ENCODE results near the gene ZNF672. TPM values are rescaled to one million over a fixed set of nuclear protein-coding genes. Genes with fewer than 3 reads are reported as not detected.
"Not testable (repeated sequence)": the region's sequence is repeated elsewhere in the genome, so short reads cannot be mapped to it uniquely, and the experiment has no call there.

ZNF672 gene
- total RNA-seq, 4 donors from 2014 or later = 22.4 to 38.4 (median 31.8) TPM

DNA sequence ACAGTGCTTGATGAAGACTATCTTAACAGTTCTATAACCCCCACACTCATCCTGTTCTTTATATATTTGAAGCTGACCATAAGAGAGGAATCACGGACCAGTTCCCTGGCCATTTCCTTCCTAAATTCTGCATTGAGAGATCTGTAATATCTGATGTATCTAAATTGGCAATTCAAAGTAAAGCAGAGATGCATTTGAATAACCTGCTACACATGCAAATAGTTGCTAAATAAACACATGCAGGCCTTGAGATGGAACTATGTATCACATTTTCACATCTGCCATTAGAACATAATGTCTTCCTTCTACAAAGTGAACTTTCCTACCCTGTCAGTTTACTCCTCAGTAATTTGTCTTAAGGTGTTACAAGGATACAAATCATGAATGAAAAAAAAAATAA is 47.6 kb downstream of the ZNF672 start:
- no peak for DNase-seq (ENCODE audit: low spot score in 2 of 2)
- no peak overlapping the region for H3K27ac ChIP-seq
- H3K27me3 ChIP-seq = peaks cover 0 to 4% of the 10 kb centered on the region in 2 donors
- WGBS, 2 donors = 91% methylated on average over 1 of the region's 1 CpG
- H3K9me3 ChIP-seq = no peaks in the 10 kb centered on the region
- TF ChIP-seq, protein P1, sequence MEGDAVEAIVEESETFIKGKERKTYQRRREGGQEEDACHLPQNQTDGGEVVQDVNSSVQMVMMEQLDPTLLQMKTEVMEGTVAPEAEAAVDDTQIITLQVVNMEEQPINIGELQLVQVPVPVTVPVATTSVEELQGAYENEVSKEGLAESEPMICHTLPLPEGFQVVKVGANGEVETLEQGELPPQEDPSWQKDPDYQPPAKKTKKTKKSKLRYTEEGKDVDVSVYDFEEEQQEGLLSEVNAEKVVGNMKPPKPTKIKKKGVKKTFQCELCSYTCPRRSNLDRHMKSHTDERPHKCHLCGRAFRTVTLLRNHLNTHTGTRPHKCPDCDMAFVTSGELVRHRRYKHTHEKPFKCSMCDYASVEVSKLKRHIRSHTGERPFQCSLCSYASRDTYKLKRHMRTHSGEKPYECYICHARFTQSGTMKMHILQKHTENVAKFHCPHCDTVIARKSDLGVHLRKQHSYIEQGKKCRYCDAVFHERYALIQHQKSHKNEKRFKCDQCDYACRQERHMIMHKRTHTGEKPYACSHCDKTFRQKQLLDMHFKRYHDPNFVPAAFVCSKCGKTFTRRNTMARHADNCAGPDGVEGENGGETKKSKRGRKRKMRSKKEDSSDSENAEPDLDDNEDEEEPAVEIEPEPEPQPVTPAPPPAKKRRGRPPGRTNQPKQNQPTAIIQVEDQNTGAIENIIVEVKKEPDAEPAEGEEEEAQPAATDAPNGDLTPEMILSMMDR (IDR thresholded peaks at IDR 0.05) = no peak
- TF ChIP-seq EP300 (IDR thresholded peaks at IDR 0.05) (no peak), POLR2A (IDR thresholded peaks at IDR 0.05) (no peak)
- no peaks in the 10 kb centered on the region for H3K36me3 ChIP-seq
- no peak overlapping the region for H3K4me3 ChIP-seq
- H3K4me1 ChIP-seq = peaks cover 0 to 6% (median 0%) of the 10 kb centered on the region in 4 donors

DNA sequence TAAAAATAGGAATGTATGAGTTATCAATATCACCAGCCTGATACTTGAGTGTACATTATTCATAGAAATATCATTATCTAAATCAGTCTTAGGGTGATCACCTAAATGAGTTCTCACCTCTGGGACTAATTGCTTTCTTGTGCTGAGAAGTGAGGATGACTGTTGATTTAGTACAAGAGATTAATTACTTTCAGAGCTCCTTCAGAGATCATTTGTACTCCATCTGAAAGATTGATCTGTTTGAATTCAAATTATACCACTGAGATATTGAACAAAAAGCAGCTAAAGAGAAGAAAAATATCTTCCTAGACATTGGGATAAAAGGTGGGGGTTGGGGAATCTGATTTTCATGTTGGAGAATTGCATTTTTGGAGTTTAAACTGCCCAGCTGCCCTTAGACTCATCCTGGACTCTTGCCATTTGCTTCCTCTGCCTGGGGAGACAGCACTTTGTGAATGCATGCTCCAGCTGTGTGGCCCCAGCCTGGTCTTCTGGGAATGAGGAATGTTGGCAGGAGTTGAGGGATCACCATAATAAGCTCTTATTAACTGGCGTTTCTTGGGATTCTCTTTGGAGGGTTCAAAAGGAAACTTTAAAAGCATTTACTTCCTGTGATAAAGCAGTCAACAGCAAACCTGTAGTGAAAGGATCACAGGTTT is 48.3 kb downstream of the ZNF672 start:
- peaks cover 0 to 6% (median 0%) of the 10 kb centered on the region in 4 donors for H3K4me1 ChIP-seq
- H3K36me3 ChIP-seq = no peaks in the 10 kb centered on the region
- no peak overlapping the region for H3K27ac ChIP-seq
- WGBS, 2 donors = 5 to 14% methylated on average over 1 of the region's 1 CpG
- peaks cover 0 to 4% of the 10 kb centered on the region in 2 donors for H3K27me3 ChIP-seq
- no peak for DNase-seq (ENCODE audit: low spot score in 2 of 2)
- no peaks in the 10 kb centered on the region for H3K9me3 ChIP-seq
- H3K4me3 ChIP-seq = no peak overlapping the region
- TF ChIP-seq, protein P1 (IDR thresholded peaks at IDR 0.05) = no peak
- TF ChIP-seq POLR2A (IDR thresholded peaks at IDR 0.05) = no peak
- no peak for TF ChIP-seq EP300 (IDR thresholded peaks at IDR 0.05)

DNA sequence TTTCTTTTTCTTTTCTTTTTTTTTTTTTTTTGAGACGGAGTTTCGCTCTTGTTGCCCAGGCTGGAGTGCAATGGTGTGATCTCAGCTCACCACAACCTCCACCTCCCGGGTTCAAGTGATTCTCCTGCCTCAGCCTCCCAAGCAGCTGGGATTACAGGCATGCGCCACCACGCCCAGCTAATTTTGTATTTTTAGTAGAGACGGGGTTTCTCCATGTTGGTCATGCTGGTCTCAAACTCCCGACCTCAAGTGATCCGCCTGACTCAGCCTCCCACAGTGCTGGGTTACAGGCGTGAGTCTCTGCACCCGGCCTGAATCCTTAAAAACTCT is 51.9 kb downstream of the ZNF672 start:
- H3K9me3 ChIP-seq = not testable (repeated sequence)

DNA sequence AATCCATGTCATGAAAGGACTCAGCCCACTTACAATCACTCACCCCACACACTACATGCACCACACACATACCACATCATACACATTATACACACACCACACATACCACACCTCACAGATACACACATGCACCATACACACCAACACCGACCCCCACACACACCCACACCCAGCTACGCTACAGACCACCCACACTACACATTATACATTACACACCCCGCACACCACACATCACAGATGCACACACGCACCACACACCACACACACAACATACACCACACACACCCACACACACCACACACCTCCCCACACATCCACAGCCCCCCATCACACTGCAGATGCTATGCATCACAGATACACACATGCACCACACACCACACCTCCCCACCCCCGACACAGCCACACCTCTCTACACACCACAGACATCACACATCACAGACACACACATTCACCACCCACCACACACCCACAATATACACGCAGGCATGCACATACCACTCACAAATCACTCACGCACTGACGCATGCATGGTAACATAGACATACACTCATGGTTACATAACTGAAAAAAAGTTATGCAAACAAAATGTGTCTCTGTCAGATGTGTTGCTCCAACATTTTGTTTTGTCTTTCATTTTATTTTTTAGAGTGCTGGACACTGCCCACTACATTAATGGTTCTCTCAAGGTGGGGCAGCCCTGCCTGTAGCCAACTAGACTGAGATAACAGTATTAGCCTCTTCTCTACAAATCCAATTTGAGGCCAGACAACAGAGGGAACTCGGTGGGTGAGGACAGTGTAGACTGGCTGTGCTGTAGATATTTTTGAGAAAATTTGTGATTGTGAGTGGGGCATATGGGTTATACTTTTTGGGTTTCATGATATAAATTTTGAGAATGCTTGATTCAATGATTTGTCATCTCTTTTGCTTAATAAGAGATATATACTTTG is 52.8 kb downstream of the ZNF672 start:
- H3K27ac ChIP-seq = no peak overlapping the region
- no peaks in the 10 kb centered on the region for H3K36me3 ChIP-seq
- H3K9me3 ChIP-seq = no peaks in the 10 kb centered on the region
- no peak for DNase-seq (ENCODE audit: low spot score in 2 of 2)
- H3K4me1 ChIP-seq = peaks cover 0 to 6% (median 0%) of the 10 kb centered on the region in 4 donors
- whole genome bisulfite sequencing, 2 donors = 90 to 93% methylated on average over 9 of the region's 9 CpGs
- TF ChIP-seq EP300 (IDR thresholded peaks at IDR 0.05) = no peak
- TF ChIP-seq, protein P1 (IDR thresholded peaks at IDR 0.05) = no peak
- no peak overlapping the region for H3K4me3 ChIP-seq
- H3K27me3 ChIP-seq = peaks cover 0 to 4% of the 10 kb centered on the region in 2 donors

More for the DNA sequence above, 51.9 kb downstream of the ZNF672 start:
- H3K27me3 ChIP-seq; DNase-seq (ENCODE audit: low spot score in 2 of 2); H3K36me3 ChIP-seq; H3K4me3 ChIP-seq; H3K4me1 ChIP-seq; H3K27ac ChIP-seq: not testable (repeated sequence)
- 77 to 85% methylated on average over 10 of the region's 10 CpGs for WGBS, 2 donors

DNA sequence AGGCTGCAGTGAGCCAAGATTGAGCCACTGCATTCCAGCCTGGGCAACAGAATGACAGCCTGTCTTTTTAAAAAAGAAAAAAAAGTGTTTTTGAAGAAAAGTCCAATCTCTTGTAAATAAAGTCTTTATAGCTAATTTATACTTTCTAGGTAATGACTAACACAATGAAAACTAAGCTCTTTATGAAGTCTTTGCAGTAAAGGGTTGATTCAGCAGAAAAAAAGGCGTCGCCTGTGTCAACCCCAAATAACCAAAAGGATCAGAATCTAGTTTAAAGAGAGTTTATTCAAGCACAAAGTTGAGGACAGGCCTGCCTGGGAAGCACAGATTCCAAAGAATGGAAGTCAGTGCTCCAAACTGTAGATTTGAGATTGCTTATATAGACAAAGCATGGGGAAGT is 53.7 kb downstream of the ZNF672 start:
- WGBS, 2 donors = 68 to 72% methylated on average over 2 of the region's 2 CpGs
- no peak for DNase-seq (ENCODE audit: low spot score in 2 of 2)
- H3K4me1 ChIP-seq = peaks cover 0 to under 1% (median 0%) of the 10 kb centered on the region in 4 donors
- H3K36me3 ChIP-seq = no peaks in the 10 kb centered on the region
- TF ChIP-seq, protein P1 (IDR thresholded peaks at IDR 0.05) = no peak
- TF ChIP-seq POLR2A (IDR thresholded peaks at IDR 0.05) (no peak), EP300 (IDR thresholded peaks at IDR 0.05) (no peak)
- no peak overlapping the region for H3K27ac ChIP-seq
- H3K9me3 ChIP-seq = no peaks in the 10 kb centered on the region
- peaks cover 0 to 4% of the 10 kb centered on the region in 2 donors for H3K27me3 ChIP-seq
- H3K4me3 ChIP-seq = no peak overlapping the region
